GM18508 (cell line): Measurements from ENCODE around the gene HPSE.
"Not testable (repeated sequence)": the region's sequence is repeated elsewhere in the genome, so short reads cannot be mapped to it uniquely, and the experiment has no call there.

ENCODE experiments used
- ATAC-seq: cut with Tn5 transposase; IDR thresholded peaks from one replicate; pipeline ENCODE4 v1.9.1; 2021; ENCODE audit warnings: moderate number of reproducible peaks; ENCODE audit not compliant: insufficient read depth, unreplicated experiment

HPSE gene

DNA sequence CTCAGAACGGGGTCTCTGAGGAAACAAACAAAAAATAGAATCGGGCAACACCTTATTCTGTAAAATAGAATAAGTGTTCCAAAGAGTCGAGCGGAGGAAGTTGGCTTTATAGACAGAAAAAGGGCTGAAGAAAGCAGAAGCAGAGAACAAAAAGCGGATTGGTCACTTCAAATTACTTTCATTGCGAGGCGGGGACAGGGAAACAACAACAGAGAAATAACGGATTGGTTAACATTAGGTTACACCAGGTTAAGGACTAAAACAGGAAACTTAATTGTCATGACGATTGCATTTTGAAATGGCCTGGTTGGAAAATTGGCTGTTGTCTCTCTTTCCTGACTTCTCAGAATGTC lies 49.6 kb downstream of the HPSE start:
- ATAC-seq, result no peak

DNA sequence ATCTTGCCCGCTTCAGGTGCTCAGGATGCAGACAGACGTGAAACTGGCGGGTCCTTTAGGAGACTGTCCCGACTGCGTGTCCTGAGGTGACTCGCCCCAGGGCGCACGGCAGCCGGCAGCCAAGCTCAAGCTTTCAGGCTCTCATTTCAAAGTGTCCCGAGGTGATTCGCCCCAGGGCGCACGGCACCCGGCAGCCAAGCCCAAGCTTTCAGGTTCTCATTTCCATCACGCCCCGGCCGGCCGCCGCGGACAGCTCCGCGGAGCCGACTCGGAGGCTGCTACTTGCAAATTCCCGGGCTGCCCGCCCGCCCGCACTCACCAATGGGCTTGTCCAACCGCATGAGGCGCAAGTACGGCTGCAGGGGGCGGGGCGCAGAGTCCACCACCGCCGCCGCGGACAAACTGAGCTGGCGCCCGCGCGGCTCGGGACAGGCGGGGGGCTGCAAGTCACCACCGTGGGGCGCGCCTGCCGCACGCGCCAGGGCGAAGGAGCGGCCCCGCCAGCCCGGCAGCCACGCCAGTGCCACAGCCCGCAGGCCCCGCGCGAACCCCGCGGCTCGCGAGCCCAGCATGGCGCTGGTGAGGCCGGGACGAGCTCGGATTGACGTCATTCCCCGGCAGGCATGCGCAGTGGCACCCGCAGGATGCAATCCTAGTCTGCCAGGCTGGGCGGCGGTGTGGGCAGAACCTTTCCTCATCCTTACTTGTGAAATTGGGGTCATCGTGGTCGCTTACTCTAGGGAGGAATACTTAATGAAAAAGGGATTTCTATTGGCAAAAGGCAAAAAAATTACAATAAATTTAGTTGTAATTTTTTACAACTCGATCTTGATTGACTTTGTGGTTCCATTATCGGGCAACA lies 50.2 kb downstream of the HPSE start, which contains the start of gene COQ2:
Gene COQ2, minus strand, starts transcription at position 606 of the 862 bp plus-strand sequence. Its CDS starts 34 bp downstream, at position 572.
- ATAC-seq, result peak; percentile 59

DNA sequence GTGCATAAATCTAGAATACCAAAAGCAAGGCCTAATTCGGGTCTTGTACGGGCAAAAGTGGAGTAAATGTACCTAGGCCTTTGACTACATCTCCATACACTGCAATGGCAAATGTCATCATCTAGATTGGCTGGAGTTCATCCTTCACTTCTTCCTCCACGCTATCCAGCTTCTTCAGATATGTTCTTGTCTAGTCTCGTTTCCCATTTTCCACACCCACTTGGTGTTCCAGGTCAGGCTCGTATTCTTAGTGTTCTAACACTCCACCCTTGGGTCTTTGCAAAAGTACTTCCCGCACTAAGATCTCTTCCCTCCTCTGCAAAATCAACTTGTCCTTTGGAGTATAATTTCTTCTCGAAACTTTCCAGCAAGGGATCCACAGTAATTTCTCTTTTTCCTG lies 51.5 kb downstream of the HPSE start:
- no peak for ATAC-seq

DNA sequence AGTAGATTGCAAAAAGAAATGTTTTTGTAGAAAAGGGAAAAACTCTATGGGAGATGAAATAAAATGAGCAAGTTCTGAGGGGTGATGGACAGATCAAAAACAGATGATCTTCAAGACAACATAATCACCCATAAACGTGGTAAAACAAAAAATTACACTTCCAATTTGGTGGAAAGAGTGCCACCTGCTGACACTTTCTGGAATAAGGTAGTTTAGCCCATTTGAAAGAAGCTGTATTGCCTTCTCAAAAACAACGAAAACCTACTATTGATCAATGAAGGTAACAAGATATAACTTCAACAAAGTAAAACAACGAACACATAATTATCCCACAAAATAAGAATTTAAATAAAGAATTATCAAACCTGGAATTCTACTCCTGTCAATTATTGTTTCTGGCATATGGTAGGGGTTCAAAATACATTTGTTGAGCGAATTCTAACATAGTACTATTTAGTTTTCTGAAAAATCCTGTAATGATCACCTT lies 52.6 kb downstream of the HPSE start:
- ATAC-seq, result no peak

DNA sequence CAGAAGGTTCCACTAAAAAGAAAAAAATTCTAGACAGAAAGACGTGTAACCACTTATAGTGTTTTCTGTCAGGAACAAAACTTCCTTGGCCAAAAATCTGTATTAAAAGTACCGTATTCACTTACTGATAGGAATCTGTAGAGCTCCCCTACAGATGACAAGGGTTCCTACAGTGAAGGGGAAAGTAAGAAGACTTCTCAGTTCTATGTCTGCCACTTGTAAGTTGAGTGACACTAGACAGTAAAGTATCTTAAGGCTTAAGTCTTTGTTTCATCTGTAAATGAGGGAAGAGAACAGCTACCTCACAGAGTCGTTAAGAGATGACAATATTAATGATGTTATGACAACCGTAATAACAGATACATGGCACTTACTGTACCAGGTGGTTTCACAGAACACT lies 53.3 kb downstream of the HPSE start:
- ATAC-seq, result no peak

DNA sequence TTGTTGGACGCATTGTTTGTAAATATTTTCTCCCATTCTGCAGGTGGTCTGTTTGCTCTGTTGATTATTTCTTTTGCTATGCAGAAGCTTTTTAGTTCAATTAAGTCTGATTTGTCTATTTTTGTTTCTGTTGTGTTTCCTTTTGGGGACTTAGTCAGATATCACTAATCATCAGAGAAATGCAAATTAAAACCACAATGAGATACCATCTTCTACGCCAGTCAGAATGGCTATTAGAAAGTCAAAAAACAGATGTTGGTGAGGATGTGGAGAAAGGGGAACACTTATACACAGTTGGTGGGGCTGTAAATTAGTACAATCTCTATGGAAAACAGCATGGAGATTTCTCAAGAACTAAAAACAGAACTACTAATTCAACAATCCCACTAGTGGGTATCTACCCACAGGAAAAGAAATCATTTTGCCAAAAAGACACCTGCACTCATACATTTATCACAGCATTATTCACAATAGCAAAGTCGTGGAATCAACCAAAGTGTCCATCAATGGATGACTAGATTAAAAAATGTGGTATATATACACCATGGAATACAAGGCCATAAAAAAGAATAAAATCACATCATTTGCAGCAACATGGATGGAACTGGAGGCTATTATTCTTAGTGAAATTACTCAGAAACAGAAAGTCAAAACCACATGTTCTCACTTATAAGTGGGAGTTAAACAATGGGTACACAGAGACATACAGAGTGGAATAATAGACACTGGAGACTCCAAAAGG lies 58.2 kb downstream of the HPSE start:
- ATAC-seq, result peak; percentile 60

DNA sequence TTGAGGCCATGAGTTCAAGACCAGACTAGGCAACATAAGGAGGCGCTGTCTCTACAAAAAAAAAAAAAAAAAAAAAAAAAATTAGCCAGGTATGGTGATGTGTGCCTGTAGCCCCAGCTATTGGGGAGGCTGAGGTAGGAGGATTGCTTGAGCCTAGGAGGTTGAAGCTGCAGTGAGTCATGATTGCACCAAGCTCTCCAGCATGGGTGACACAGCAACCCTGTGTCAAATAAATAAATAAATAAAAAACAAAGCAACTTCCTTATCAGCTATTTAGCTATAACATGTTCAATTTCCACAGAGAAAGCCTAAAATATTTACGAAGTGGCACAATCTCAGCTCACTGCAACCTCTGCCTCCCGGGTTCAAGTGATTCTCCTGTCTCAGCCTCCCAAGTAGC lies 60.7 kb downstream of the HPSE start:
- ATAC-seq, result not testable (repeated sequence)

DNA sequence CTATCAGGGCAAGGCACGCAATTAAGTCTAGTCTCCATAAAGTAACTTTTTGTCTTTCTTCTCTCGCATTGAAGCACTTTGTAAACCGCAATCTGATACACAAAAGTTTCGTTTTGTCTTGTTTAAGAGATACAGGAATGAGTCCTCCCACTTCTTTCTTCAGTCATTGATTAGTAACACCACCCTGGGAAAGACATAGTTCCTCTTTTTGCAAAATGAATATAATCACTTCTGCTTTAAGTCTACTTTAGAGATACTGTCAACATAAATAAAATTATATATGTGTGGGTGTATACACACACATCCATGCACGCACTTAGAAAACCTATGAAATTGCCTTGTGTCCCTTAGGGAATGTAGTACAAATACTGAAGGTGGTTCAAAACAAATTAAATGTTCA lies 61.7 kb downstream of the HPSE start:
- peak; percentile 81 for ATAC-seq

DNA sequence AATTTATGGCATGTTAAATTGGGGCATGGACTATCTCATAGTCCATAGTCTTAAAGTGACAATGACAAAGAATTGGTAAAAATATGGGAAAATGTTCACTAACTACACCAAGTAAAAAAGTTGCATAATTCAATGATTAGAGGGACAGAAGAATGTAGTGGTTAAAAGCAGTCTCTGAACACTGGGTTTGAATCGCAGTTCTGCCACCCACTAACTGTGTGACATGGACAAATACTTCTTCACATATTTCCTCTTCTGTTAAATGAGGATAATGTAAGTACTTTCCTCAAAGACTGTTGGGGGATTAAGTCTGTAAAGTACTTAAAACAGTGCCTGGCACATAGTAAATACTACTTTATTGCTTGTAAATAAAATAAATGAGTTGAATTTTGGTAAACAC lies 65.4 kb downstream of the HPSE start:
- no peak for ATAC-seq

DNA sequence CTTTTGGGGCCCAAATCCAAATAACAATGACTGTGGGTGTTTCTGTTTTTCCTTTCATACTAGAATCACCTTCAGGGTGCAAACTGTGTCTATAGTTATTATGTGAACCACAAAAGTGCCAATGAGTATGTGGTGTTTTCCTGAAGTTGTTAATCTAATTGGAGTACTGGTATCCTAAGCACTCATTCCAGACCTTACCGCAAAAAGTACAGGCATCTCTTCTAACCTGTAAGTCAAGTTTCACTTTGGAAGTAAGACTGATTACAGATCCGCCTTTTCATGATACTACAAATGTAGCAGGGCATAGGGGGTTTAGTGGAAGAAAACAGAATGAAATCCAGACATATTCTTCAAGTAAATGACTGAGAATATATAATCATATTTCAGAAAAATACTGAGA lies 66.2 kb downstream of the HPSE start:
- ATAC-seq, result no peak

DNA sequence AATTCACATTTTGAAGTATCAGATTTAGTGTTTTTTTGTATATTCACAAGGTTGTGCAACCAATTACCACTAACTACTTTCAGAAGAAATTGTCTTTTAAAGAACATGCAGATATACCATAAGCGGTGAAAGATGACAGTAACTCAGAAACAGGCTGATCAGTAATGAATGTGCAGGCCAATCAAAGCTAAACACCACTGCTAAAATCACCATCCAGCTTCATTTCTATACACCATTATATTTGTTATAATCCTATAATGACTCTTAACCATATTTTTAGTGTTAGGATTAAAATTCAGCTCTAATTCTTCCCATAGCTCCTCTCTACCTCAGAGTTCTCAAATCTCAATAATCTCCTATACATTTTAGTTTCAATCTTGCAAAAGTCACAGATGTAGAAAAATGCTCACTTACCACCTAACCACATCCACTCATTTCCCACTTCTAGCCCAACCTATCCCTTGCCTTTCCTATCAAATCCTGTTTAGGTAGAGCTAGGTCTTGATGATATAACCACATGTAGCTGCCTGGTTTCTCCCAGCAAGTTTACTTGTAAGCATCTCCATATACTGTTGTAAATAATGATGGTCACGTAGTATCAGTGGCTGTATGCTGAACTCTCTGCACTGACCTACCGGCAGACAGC lies 66.7 kb downstream of the HPSE start:
- no peak for ATAC-seq

DNA sequence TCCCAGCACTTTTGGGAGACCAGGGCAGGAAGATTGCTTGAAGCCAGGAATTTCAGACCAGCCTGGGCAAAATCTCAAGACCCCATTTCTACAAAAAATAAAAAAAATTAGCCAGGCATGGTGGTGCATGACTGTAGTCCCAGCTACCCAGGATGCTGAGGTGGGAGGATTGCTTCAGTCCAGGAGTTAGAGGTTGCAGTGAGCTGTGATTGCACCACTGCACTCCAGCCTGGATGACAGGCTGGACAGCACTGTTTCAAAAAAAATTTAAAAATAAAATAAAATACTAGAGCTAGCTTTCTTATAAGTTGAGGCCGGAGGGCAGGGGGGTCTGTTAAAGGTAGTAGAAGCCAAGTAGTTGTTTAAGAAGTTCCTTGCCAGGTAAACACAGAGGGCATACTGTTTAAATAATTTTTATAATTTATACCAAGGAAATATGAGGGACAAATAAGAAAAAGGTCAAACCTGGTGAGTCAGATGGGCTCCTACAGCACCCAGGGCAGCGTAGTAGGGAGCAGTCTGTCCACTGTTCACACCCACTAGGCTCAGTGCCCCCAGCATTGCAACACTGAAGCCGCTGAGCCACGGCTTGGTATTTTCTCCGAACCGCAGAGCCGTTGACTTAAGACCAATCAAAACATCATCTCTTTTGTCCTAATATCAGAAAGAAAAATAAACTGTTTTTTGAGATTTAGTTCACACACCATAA lies 67.4 kb downstream of the HPSE start:
- ATAC-seq, result no peak

DNA sequence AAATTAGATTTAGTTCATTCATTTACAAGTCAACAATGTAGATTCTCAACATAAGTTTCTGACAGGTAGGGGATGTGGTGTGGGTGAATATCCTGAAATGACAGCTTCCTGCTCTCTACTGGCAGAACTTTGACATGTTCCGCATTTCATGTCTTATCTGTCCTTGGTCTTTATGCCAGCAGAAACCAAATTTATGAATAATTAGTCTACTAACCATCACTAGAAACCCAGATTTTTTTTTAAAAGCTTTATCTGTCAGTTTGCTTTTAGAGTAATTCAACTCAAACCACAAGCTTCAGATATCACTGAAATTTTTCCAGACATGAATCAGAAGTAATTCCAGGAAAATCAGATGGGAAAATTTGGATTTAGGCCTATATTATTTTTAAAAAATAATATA lies 68.0 kb downstream of the HPSE start:
- ATAC-seq, result no peak

DNA sequence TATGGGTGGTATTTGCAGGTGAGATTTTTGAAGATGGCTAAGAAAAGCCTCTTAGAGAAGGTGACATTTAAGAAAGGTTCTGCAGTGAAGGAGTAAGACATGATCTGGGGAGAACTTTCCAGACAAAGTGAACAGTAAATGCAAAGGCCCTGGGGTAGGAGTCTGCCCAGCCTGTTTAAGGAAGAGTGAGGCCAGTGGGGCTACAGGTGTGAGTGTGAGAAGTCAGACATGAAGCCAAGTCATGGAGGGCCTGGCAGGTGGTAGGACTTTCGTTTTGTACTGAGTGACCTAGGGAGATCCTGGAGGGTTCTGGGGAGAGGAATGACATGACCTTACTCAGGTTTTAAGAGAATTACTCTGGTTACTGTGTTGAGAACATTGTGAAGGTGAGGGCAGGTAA lies 71.5 kb downstream of the HPSE start:
- ATAC-seq, result no peak

DNA sequence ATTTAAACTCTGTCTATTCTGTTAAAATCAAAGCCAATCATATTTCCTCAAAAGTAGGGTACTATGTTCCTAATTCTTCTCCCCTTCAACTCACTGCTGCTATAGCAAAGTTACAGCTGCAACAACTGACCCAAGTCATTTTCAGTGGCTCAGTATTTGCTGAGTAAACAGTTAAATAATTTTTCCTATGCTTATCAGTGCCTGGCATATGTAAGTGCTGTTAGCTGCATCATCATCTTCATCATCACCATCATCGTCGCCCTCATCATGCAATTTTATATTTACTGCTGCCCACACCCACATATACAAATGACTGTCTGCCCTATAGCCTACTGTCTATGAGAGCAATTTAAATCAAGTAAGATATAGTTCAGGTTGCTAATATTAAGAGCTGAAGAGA lies 72.0 kb downstream of the HPSE start:
- ATAC-seq, result no peak

DNA sequence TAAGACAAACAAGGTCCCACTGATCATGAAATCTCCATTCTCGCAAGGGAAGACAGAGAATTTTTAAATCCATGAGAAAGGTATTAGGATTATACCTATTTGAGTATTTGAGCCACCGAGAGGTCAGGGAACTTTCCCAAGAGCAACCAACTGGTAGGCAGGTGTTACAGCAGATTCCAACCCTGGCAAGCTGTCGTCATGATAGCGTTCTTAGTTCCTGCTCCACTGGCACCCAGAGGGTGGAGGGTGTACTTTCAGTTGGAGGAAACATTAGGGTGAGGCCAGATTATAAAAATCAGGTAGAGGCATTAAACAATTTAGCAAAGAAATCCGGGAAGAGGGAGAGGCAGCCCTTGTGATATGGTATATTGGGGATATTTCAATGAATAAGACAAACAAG lies 73.3 kb downstream of the HPSE start:
- no peak for ATAC-seq

DNA sequence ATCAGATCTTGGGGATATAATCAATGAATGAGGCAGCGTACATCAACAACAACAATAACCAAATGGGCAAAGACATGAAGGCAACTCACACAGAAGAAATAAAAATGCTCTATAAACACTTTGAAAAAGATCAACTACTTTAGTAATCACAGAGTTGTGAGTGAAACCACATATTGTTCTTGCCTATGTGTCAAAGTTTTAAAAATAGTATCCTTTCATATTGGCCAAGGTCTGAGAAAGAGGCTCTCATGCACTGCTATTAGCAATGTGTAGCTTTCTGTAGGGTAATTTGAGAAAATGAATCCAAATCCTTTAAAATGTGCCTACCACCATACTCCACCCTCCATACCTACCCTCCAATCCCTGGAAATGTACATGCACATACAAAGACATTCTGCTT lies 75.1 kb downstream of the HPSE start:
- no peak for ATAC-seq

DNA sequence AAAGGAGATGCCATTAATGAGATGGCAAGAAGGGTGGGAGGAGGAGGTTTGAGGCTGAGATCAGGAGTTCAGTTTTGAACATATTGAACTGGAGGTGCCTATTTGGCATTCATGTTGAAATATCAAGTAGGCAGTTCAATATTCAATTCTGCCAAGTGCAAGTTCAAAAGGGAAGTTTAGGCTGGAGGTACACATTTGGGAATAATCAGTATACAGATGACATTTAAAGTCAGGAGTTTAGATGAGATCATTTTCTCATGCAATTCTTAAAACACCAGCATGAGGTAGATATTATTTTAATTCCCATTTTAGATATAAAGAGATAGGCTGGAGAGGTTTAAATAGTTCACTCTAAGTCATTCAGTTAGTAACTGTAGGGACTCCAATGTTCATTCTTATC lies 76.2 kb downstream of the HPSE start:
- ATAC-seq, result no peak

DNA sequence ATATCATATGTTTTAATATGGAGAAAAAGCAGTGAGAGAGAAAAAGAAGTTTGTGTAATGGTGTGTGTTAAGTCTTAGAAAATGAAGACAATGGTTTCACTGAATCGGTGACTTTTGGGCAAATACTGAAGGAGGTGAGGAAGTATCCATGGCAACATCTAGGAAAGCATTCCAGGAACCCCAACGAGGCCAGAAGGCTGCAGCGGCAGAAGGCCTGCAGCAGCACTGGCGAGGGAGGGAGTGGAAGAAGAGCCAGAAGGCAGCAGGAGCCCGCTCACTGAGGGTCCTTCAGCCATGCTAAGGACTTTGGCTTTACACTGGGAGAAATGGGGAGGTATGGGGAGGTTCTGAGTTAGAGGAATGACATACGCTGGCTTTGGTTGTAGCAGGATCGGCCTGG lies 76.8 kb downstream of the HPSE start:
- no peak for ATAC-seq

DNA sequence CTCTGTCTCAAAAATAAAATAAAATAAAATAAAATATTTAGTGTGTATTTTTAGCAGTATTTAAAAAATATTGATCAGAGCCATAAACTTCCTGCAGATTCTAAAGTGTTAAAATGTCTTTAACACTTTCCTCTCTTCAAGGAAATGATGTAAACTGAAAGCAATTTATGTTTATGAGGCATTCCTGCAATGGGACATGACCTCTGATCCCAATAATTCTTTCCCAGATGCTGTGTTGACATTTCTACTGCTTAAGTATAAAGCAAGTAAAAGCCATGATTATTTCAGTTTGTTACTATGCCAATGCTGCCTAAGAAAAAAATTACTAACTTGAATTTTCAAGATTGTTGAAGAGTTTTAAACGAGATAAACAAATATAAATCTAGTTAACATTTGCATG lies 79.1 kb downstream of the HPSE start:
- no peak for ATAC-seq
